Measurements from ENCODE around the gene DLG2.
"Not testable (repeated sequence)": the region's sequence is repeated elsewhere in the genome, so short reads cannot be mapped to it uniquely, and the experiment has no call there.

Gene DLG2

DNA sequence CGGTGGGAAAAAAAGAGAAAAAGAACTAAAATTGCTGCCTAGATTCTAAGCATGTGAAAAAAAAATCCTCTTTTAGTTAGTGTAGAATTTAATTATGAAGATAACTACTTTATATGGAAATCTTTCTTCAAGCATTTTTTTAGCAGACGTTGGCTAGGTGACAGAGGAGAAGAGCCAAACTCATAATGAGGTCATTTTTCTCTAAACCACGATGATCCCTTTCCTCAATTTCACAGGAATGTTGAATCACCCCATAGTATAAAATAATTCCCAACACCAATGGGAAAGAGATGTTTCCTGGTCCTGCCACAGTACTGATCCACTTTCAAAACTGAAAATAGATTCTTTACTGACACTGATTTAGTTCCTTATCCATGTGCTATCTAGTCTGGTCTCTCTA lies 319.8 kb downstream of the DLG2 start:
- no peak for DNase-seq

GRCh38 chr11:85301895-85302678 lies 325.1 kb downstream of the DLG2 start:
- no peak for DNase-seq

- no peak for DNase-seq
Observed at GRCh38 chr11:85299258-85299942, 327.7 kb downstream of the DLG2 start.

DNA sequence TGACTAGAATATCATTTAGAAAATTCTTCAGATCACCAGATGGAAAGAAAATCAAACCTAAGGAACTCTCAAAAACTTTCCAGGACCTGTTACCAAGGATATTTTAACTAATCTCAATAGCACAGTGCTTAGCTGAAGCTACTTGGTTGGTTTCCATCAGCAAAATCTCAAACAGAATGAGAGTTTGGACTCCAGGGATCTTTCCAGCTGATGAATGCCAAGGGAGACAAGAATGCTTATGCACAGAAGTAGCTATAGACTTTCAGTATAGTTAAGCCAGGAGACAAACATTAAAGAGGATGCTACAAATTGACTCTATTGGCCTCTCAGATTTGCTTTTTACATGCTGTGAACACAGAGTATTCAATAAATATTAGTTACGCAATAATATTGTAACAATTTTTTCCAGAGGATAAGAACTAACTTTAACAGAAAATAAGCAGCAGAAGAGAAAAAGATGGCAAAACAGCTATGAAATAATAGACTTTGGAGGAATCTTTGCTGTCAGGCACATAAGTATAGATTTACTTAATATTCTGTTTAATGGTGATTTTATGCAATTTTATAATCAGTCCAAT lies 331.4 kb downstream of the DLG2 start:
- DNase-seq = no peak

GRCh38 chr11:85281550-85281949 lies 345.6 kb downstream of the DLG2 start:
- no peak for DNase-seq

- no peak for DNase-seq
Observed at GRCh38 chr11:85279267-85279666, 347.9 kb downstream of the DLG2 start.

GRCh38 chr11:85277693-85278092 lies 349.5 kb downstream of the DLG2 start:
- DNase-seq = no peak

DNA sequence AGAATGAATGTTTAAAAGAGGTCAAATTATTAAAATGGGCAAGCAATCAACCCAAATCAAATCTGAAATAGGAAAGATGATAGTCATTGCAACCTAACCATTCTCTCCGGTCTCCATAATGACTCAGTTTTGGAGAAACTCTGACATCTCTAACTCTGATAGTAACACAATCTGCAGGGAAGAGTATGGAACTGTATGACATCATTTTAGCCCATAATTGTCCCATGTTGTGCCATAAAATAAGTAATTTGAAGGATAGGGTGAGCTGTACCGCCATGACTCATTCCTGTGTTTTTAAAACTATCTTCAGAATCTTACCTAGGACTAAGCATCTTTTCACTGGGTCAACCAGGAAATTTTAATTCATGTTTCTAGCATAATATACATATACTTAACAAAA lies 350.8 kb downstream of the DLG2 start:
- DNase-seq = no peak

GRCh38 chr11:85270315-85270714 lies 356.8 kb downstream of the DLG2 start:
- not testable (repeated sequence) for DNase-seq

DNA sequence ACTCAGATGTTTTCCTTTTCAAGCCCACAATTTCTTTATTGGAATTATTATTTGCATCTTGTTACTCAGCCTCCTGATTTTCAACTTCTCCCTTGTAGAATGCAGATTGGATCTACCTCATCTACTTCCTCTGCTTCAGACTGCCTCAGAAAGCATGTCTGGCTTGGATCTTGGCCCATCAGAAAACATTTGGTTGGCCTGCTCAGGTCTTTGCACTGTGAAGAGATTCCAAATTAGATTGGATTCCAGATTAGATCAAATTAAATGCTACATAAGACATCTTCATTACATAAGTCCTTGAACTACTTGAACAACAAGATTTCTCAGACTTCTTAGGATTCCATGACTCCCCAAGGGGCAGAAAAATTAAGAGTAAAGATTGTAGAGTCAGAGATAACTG lies 358.0 kb downstream of the DLG2 start:
- no peak for DNase-seq

GRCh38 chr11:85266646-85267045 lies 360.5 kb downstream of the DLG2 start:
- no peak for DNase-seq

DNA sequence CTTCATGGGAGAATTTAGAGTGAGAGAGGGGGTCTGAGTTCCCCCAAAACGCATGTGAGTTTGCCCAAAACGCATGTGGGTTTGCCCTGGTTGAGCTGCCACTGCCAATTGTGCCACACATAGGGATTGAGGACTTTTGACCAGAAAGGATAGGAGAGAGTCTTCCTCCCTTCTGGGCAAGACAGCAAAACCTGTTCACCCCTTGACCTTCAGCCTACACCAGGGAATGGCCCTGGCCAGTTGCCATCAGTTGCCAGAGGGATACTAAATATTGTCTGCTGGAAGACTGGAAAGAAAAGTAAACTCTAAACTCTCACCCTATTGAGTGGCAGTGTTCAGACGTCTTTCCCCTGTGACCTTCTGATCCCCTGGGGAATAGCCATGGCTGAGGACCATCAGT lies 363.8 kb downstream of the DLG2 start:
- no peak for DNase-seq

GRCh38 chr11:85257837-85258236 lies 369.3 kb downstream of the DLG2 start:
- DNase-seq = no peak

GRCh38 chr11:85256433-85256832 lies 370.7 kb downstream of the DLG2 start:
- no peak for DNase-seq

- DNase-seq = no peak
Observed at GRCh38 chr11:85249482-85249881, 377.7 kb downstream of the DLG2 start.

- DNase-seq = no peak
Observed at GRCh38 chr11:85247797-85248196, 379.3 kb downstream of the DLG2 start.

DNA sequence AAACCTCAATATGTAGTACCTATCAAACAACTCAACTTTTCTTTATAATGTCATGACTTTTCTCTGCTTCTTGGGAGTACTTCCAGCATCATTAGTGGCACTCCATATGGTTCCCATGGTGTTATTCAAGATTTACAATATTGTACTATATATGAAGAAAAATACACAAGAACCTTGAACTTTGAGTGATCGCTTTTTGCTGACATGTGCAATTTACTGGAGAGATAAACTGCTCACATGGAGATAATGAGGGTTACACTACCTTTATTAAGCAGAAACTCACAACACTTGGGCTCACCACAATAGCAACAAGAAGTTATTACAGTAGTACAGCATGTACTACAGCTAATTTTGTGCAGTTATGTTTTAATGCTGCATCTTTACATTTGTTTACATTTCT lies 388.2 kb downstream of the DLG2 start:
- DNase-seq = no peak

- not testable (repeated sequence) for DNase-seq
Observed at GRCh38 chr11:85238038-85238437, 389.1 kb downstream of the DLG2 start.

- DNase-seq = no peak
Observed at GRCh38 chr11:85236211-85236610, 390.9 kb downstream of the DLG2 start.

GRCh38 chr11:85232559-85232958 lies 394.6 kb downstream of the DLG2 start:
- no peak for DNase-seq

DNA sequence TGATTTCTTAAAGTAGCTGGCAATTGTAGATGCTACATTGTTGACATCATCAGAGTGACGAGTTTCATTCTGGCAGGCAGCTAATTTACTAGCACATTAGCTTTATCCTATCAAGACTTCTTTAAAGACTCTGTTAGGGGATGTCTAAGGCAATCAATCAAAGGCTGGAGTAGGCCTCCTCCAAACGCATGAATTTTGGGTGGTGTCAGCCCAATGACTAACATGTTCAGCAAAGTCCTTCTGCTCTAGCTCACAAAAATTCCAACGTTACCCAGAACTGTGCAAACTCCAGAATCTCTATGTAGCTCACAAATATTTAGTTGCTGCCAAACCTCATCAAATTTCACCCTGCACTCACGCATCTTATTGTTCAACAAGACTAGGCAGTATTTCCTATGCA lies 395.6 kb downstream of the DLG2 start:
- no peak for DNase-seq

- not testable (repeated sequence) for DNase-seq
Observed at GRCh38 chr11:85229723-85230122, 397.4 kb downstream of the DLG2 start.

DNA sequence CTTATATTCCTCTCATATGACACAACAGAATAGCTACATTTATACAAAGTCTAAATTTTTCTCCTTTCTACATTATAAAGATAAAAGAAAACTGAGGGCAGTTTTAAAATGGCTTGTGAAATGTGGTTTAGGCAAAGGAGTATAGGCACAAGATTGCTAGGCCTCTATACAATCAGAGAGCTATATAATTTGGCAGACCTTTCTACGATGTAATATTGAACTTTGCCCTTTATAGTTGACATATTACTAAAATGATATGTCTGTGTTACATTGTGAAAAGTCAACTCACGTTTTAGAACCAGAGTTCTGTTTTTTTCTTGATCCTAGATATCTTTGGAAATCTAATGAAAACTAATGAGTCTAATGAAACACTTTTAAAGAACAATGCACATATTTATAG lies 430.2 kb downstream of the DLG2 start:
- DNase-seq = no peak

GRCh38 chr11:85195934-85196333 lies 431.2 kb downstream of the DLG2 start:
- DNase-seq = no peak

All from stimulated activated CD4-positive, alpha-beta T cell treated with anti-CD3 and anti-CD28 coated beads, Interleukin-1b, Interleukin-23, amount 100 ng/mL, for 48 hours (primary cell).